ENCODE results near the gene TMEM45B. TPM values are rescaled to one million over a fixed set of nuclear protein-coding genes. Genes with fewer than 3 reads are reported as not detected.
A peak's percentile ranks its signal among the peaks of the same experiment; 100 is the strongest.

TMEM45B gene
- total and polyA plus RNA-seq, 11 donors = 0.04 TPM; not detected in 10

GRCh38 chr11:129849447-129850130 is 33.9 kb downstream of the TMEM45B start:
- H3K4me1 ChIP-seq = peaks cover 0 to 13% (median 8%) of the 10 kb centered on the region in 12 donors
- WGBS, 4 donors = 88 to 93% (median 92%) methylated on average over 14 to 15 of the region's 15 CpGs
- DNase-seq (no peak), ATAC-seq (no peak)
- no peak overlapping the region for H3K4me3 ChIP-seq
- H3K9me3 ChIP-seq = no peaks in the 10 kb centered on the region
- no peak overlapping the region for H3K27ac ChIP-seq
- intact Hi-C loops (cut with DNase I) = no loop called here
- no peaks in the 10 kb centered on the region for H3K27me3 ChIP-seq
- TF ChIP-seq CTCF (IDR thresholded peaks at IDR 0.05) (no peak), POLR2A (IDR thresholded peaks at IDR 0.05) (no peak)
- H3K36me3 ChIP-seq = no peaks in the 10 kb centered on the region

GRCh38 chr11:129852125-129852740 is 36.6 kb downstream of the TMEM45B start:
- intact Hi-C loops (cut with DNase I) = no loop called here
- ATAC-seq = no peak
- Histone ChIP-seq H3K27me3 (no peaks in the 10 kb centered on the region), H3K36me3 (no peaks in the 10 kb centered on the region), H3K4me3 (no peak overlapping the region), H3K9me3 (no peaks in the 10 kb centered on the region), H3K27ac (no peak overlapping the region), H3K4me1 (peaks cover 0 to 13% (median 8%) of the 10 kb centered on the region in 12 donors)
- DNase-seq = no peak
- WGBS, 4 donors = 86 to 88% (median 87%) methylated on average over 15 of the region's 15 CpGs
- TF ChIP-seq CTCF (IDR thresholded peaks at IDR 0.05) (no peak), POLR2A (IDR thresholded peaks at IDR 0.05) (no peak)

- H3K36me3 ChIP-seq = peaks cover 0 to 3% (median 0%) of the 10 kb centered on the region in 9 donors
- WGBS, 4 donors = 17 to 31% (median 22%) methylated on average over 9 to 10 of the region's 10 CpGs
- H3K9me3 ChIP-seq = no peaks in the 10 kb centered on the region
- H3K4me3 ChIP-seq = no peak overlapping the region
- peak overlapping the region in 1 of 12 donors; percentile 38 for H3K27ac ChIP-seq
- ATAC-seq (peak in 2 of 4 donors; percentile 34 to 56), DNase-seq (no peak)
- peaks cover 0 to 13% (median 8%) of the 10 kb centered on the region in 12 donors for H3K4me1 ChIP-seq
- no peaks in the 10 kb centered on the region for H3K27me3 ChIP-seq
- no peak for TF ChIP-seq POLR2A (IDR thresholded peaks at IDR 0.05)
- no peak for TF ChIP-seq CTCF (IDR thresholded peaks at IDR 0.05)
- intact Hi-C loops (cut with DNase I) = no loop called here
These were observed 38.0 kb downstream of the TMEM45B start for GRCh38 chr11:129853518-129854231.

GRCh38 chr11:129854232-129854805 is 38.7 kb downstream of the TMEM45B start:
- intact Hi-C loops (cut with DNase I) = no loop called here
- DNase-seq (no peak), ATAC-seq (no peak)
- whole genome bisulfite sequencing, 4 donors = 83 to 86% (median 84%) methylated on average over 7 of the region's 7 CpGs
- Histone ChIP-seq H3K4me3 (no peak overlapping the region), H3K36me3 (peaks cover 0 to 9% (median under 1%) of the 10 kb centered on the region in 9 donors), H3K9me3 (no peaks in the 10 kb centered on the region), H3K27me3 (no peaks in the 10 kb centered on the region), H3K4me1 (peaks cover 0 to 13% (median 8%) of the 10 kb centered on the region in 12 donors), H3K27ac (no peak overlapping the region)
- TF ChIP-seq POLR2A (IDR thresholded peaks at IDR 0.05) (no peak), CTCF (IDR thresholded peaks at IDR 0.05) (no peak)
